ENCODE results near the gene B4GALNT1.

DNA sequence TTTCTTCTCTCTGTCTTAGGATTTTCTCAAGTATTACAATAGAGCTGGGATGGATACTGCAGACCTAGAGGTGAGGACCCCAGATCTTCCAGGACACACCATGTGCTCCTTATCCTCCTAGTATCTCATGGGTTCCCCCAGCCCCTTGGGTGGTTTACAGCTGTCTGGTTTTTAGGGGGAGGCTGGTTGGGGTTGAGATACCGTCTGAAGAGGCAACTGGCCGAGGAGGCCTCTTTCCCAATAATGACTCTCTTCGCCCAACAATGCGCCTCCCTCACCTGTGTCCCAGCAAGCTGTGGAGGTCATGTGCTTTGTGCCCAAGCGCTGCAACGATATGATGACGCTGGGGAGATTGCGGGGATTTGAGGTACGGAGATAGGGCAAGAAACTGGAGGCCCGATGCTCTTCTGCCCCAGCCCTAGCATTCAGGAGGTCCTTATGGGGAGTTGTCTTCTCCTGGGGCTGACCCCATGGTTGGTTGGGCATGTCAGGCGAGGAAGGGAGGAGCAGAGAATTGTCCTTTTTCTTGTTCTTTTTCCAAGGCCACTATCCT, 18.0 kb downstream of the B4GALNT1 start:
- TF ChIP-seq, protein P1, sequence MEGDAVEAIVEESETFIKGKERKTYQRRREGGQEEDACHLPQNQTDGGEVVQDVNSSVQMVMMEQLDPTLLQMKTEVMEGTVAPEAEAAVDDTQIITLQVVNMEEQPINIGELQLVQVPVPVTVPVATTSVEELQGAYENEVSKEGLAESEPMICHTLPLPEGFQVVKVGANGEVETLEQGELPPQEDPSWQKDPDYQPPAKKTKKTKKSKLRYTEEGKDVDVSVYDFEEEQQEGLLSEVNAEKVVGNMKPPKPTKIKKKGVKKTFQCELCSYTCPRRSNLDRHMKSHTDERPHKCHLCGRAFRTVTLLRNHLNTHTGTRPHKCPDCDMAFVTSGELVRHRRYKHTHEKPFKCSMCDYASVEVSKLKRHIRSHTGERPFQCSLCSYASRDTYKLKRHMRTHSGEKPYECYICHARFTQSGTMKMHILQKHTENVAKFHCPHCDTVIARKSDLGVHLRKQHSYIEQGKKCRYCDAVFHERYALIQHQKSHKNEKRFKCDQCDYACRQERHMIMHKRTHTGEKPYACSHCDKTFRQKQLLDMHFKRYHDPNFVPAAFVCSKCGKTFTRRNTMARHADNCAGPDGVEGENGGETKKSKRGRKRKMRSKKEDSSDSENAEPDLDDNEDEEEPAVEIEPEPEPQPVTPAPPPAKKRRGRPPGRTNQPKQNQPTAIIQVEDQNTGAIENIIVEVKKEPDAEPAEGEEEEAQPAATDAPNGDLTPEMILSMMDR (conservative IDR thresholded peaks at IDR 0.05 in 1 of 2, IDR thresholded peaks at IDR 0.05 in 1 of 2; ENCODE audit: low read depth in 1 of 2, low read length in 2 of 2): no peak
- no peak for TF ChIP-seq EZH2 (IDR thresholded peaks at IDR 0.05; ENCODE audit: low read length, missing control alignments)

Measured in fibroblast of lung (primary cell).